ENCODE data around the gene TOLLIP.
A peak's percentile ranks its signal among the peaks of the same experiment; 100 is the strongest.
"Not testable (repeated sequence)": the region's sequence is repeated elsewhere in the genome, so short reads cannot be mapped to it uniquely, and the experiment has no call there.

TOLLIP gene

DNA sequence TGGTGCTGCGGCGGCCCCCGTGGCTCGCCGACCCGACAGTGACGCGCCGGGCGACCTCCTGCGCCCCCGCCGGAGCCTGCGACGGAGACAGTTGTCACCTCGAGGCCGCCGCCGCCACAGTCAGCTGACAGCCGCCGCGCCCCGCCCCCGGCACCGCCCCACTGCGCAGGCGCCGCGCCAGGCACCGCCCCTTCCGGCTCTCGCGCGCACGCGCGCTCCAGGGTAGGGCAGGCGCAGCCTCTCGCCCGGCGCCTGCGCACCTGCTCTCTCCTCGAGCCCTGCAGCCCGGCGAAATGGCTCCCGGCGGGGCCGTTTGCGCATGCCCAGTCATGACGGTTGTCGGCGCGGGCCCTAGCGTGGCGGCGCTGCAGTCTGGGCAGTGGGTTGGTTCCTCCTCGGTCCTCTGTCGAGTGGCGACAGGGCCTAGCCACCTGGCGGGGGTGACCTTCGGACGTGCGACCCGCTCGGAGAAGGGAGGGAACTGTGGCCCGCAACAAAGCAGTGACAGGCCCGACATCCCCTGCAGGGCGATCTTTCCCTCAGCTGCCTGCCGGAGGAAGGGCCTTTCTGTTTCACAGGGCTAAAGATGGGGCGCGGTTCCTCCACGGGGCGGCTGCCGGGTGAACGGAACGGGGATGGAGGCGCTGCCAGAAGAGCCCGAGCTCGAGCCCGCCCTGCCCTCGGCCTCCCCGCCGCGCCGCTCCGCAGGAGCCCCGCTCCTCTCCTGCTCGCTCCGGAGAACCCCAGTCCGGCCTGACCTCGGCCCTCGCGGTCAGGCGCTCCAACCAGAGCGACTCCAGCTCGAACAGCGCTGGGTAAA, at the start of gene TOLLIP:
Gene TOLLIP (minus strand): TSS at position 135 of the 820 bp plus-strand sequence. CDS start 134 bp downstream, at position 1.
- Histone ChIP-seq H3K4me1 (ENCODE audit: control insufficient read depth, insufficient read depth, low read length) (peaks cover 7% of the 10 kb centered on the region), H3K4me3 (ENCODE audit: low read depth, low read length) (peak within 1 kb of the TSS; percentile 76)

GRCh38 chr11:1358931-1359330, 49.5 kb upstream of the TOLLIP start:
- not testable (repeated sequence) for H3K36me3 ChIP-seq (ENCODE audit: control insufficient read depth, insufficient read depth, low read length); H3K4me1 ChIP-seq (ENCODE audit: control insufficient read depth, insufficient read depth, low read length); H3K27me3 ChIP-seq (ENCODE audit: control insufficient read depth, insufficient read depth, low read length); H3K4me3 ChIP-seq (ENCODE audit: low read depth, low read length); H3K9ac ChIP-seq (ENCODE audit: low read depth, low read length); H3K9me3 ChIP-seq (ENCODE audit: control insufficient read depth, insufficient read depth, low read length)

More for the DNA sequence above, at the start of gene TOLLIP:
- no peaks in the 10 kb centered on the region for H3K36me3 ChIP-seq (ENCODE audit: control insufficient read depth, insufficient read depth, low read length)
- peaks cover 4% of the 10 kb centered on the region for H3K27me3 ChIP-seq (ENCODE audit: control insufficient read depth, insufficient read depth, low read length)
- H3K9me3 ChIP-seq (ENCODE audit: control insufficient read depth, insufficient read depth, low read length) = no peaks in the 10 kb centered on the region
- H3K9ac ChIP-seq (ENCODE audit: low read depth, low read length) = peak within 1 kb of the TSS; percentile 79

DNA sequence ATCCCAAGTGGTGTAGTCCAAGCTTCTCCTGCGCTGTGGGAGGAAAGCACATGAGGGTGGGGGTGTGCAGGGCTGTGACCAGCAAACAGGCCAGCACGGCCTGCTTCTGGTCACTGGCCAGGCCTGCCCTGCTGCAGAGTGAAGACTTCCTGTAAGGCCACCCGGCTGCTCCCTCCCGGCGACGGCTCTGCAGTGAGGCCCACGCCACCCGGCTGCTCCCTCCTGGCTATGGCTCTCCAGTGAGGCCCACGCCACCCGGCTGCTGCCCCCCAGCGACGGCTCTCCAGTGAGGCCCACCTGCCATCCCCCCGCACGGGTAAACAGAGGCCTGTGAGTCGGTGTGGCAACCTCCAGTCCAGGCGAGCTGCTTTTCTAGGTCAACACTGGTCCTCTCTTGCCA, 48.9 kb upstream of the TOLLIP start:
- Histone ChIP-seq H3K9me3 (ENCODE audit: control insufficient read depth, insufficient read depth, low read length) (no peaks in the 10 kb centered on the region), H3K4me1 (ENCODE audit: control insufficient read depth, insufficient read depth, low read length) (no peaks in the 10 kb centered on the region), H3K36me3 (ENCODE audit: control insufficient read depth, insufficient read depth, low read length) (no peaks in the 10 kb centered on the region), H3K27me3 (ENCODE audit: control insufficient read depth, insufficient read depth, low read length) (no peaks in the 10 kb centered on the region), H3K4me3 (ENCODE audit: low read depth, low read length) (no peak overlapping the region), H3K9ac (ENCODE audit: low read depth, low read length) (no peak overlapping the region)

DNA sequence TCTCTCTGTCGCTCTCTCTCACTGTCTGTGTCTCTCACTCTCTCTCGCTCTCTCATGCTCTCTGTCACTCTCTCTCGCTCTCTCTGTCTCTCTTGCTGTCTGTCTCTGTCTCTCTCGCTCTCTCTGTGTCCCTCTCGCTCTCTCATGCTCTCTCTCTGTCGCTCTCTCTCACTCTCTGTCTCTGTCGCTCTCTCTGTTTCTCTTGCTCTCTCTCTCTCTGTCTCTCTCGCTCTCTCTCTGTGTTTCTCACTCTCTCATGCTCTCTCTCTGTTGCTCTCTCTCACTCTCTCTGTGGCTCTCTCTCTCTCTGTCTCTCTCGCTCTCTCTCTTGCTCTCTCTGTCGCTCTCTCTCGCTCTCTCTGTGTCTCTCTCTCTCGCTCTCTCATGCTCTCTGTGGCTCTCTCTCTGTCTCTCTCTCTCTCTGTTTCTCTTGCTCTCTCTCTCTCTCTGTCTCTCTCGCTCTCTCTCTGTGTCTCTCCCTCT, 47.1 kb upstream of the TOLLIP start:
- no peaks in the 10 kb centered on the region for H3K36me3 ChIP-seq (ENCODE audit: control insufficient read depth, insufficient read depth, low read length)
- H3K9ac ChIP-seq (ENCODE audit: low read depth, low read length) = no peak overlapping the region
- H3K27me3 ChIP-seq (ENCODE audit: control insufficient read depth, insufficient read depth, low read length) = no peaks in the 10 kb centered on the region
- H3K9me3 ChIP-seq (ENCODE audit: control insufficient read depth, insufficient read depth, low read length) = no peaks in the 10 kb centered on the region
- no peak overlapping the region for H3K4me3 ChIP-seq (ENCODE audit: low read depth, low read length)
- no peaks in the 10 kb centered on the region for H3K4me1 ChIP-seq (ENCODE audit: control insufficient read depth, insufficient read depth, low read length)

GRCh38 chr11:1356007-1356435, 46.6 kb upstream of the TOLLIP start:
- Histone ChIP-seq H3K9me3 (ENCODE audit: control insufficient read depth, insufficient read depth, low read length) (no peaks in the 10 kb centered on the region), H3K27me3 (ENCODE audit: control insufficient read depth, insufficient read depth, low read length) (no peaks in the 10 kb centered on the region)

DNA sequence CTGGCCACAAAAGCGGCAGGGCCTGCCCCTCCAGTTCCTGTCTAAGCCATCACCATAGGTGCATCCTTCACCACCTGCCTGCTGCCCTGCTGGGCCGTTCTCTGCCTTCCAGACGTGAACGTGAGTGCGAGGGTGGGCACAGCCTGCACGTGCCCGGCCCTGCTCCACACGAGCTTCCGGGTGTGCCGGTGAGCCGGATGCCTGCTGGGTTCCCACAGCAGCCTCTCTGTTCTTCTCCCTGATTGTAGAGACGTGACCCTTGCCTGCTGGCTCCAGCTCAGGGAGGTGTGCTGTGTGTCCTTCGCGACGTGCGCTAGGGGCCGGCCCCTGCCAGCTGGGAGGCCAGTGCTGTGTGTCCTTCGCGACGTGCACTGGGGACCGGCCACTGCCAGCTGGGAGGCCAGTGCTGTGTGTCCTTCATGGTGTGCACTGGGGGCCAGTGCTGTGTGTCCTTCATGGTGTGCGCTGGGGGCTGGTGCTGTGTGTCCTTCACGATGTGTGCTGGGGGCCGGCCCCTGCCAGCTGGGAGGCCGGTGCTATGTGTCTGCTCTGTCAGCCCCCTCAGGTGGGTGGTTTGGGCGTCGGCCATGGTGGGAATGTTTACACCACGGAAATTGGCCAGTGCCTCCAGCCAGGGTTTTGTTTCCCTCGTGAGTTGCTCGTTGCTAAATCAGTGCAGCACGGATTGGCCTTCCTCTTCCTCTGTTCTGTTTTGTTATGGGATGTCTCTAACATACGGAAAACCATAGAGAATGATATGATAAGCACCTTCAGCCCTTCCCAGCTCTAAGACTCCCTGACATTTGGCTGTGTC, 44.9 kb upstream of the TOLLIP start:
- H3K36me3 ChIP-seq (ENCODE audit: control insufficient read depth, insufficient read depth, low read length) = no peaks in the 10 kb centered on the region
- H3K9me3 ChIP-seq (ENCODE audit: control insufficient read depth, insufficient read depth, low read length) = no peaks in the 10 kb centered on the region
- H3K4me3 ChIP-seq (ENCODE audit: low read depth, low read length) = no peak overlapping the region
- no peaks in the 10 kb centered on the region for H3K27me3 ChIP-seq (ENCODE audit: control insufficient read depth, insufficient read depth, low read length)
- no peak overlapping the region for H3K9ac ChIP-seq (ENCODE audit: low read depth, low read length)
- no peaks in the 10 kb centered on the region for H3K4me1 ChIP-seq (ENCODE audit: control insufficient read depth, insufficient read depth, low read length)

More at GRCh38 chr11:1356007-1356435, 46.6 kb upstream of the TOLLIP start:
- Histone ChIP-seq H3K36me3 (ENCODE audit: control insufficient read depth, insufficient read depth, low read length) (no peaks in the 10 kb centered on the region), H3K9ac (ENCODE audit: low read depth, low read length) (no peak overlapping the region), H3K4me1 (ENCODE audit: control insufficient read depth, insufficient read depth, low read length) (no peaks in the 10 kb centered on the region), H3K4me3 (ENCODE audit: low read depth, low read length) (no peak overlapping the region)

- Histone ChIP-seq H3K4me1 (ENCODE audit: control insufficient read depth, insufficient read depth, low read length) (no peaks in the 10 kb centered on the region), H3K36me3 (ENCODE audit: control insufficient read depth, insufficient read depth, low read length) (no peaks in the 10 kb centered on the region)
Observed at GRCh38 chr11:1353383-1354124, 44.1 kb upstream of the TOLLIP start.

DNA sequence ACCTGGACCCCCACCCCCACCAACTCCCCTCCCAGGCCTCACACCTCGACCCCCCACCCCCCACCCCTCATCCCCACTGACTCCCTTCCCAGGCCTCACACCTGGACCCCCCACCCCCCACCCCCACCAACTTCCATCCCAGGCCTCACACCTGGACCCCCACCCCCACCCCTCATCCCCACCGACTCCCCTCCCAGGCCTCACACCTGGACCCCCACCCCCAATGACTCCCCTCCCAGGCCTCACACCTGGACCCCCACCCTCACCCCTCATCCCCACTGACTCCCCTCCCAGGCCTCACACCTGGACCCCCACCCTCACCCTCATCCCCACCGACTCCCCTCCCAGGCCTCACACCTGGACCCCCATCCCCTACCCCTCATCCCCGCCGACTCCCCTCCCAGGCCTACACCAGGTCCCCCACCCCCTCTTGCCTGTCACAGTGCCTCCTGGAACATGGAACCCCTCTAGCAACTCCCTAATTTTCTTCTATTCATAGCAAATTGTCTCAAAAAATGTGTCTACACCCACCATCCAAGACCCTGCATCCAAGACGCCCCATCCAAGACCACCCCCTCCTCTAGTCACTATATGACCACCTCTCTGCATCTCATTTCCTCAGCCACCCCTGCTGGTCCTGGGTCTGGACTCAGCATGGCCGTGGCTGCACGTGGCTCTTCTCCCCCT, 43.4 kb upstream of the TOLLIP start:
- Histone ChIP-seq H3K9me3 (ENCODE audit: control insufficient read depth, insufficient read depth, low read length) (no peaks in the 10 kb centered on the region), H3K36me3 (ENCODE audit: control insufficient read depth, insufficient read depth, low read length) (no peaks in the 10 kb centered on the region), H3K9ac (ENCODE audit: low read depth, low read length) (no peak overlapping the region), H3K4me3 (ENCODE audit: low read depth, low read length) (no peak overlapping the region), H3K4me1 (ENCODE audit: control insufficient read depth, insufficient read depth, low read length) (no peaks in the 10 kb centered on the region), H3K27me3 (ENCODE audit: control insufficient read depth, insufficient read depth, low read length) (no peaks in the 10 kb centered on the region)

More at GRCh38 chr11:1353383-1354124, 44.1 kb upstream of the TOLLIP start:
- no peaks in the 10 kb centered on the region for H3K27me3 ChIP-seq (ENCODE audit: control insufficient read depth, insufficient read depth, low read length)
- no peaks in the 10 kb centered on the region for H3K9me3 ChIP-seq (ENCODE audit: control insufficient read depth, insufficient read depth, low read length)
- H3K4me3 ChIP-seq (ENCODE audit: low read depth, low read length) = no peak overlapping the region
- H3K9ac ChIP-seq (ENCODE audit: low read depth, low read length) = no peak overlapping the region

DNA sequence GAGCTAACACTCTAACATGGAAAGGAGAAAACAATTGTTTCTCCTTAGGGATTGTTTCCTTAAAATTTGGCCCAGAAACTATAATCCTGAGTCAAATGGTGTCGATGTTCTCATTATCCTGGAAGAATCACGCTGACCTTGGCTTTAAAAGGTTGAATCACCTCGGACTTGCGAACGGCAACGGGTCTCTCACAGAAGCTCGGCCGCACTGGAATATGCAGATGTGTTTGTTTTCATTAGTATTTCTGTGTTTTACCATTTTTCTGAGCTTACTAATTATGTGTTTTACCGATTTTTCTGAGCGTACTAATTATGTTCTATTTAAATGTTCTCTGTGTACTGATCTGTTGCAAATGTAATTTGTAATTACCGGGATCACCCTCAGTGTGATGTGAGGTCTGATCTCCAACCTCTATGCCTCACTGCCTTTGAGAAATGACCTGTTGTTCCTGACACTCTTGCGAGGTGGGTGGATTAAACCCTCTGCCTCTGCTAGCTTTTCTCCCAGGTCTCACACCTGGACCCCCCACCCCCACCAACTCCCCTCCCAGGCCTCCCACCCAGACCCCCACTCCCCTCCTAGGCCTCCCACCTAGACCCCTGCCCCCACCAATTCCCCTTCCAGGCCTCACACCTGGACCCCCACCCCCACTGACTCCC, 42.0 kb upstream of the TOLLIP start:
- H3K9ac ChIP-seq (ENCODE audit: low read depth, low read length) = no peak overlapping the region
- no peaks in the 10 kb centered on the region for H3K27me3 ChIP-seq (ENCODE audit: control insufficient read depth, insufficient read depth, low read length)
- H3K36me3 ChIP-seq (ENCODE audit: control insufficient read depth, insufficient read depth, low read length) = no peaks in the 10 kb centered on the region
- no peaks in the 10 kb centered on the region for H3K4me1 ChIP-seq (ENCODE audit: control insufficient read depth, insufficient read depth, low read length)
- H3K9me3 ChIP-seq (ENCODE audit: control insufficient read depth, insufficient read depth, low read length) = no peaks in the 10 kb centered on the region
- no peak overlapping the region for H3K4me3 ChIP-seq (ENCODE audit: low read depth, low read length)

GRCh38 chr11:1350086-1350725, 40.8 kb upstream of the TOLLIP start:
- Histone ChIP-seq H3K4me3 (ENCODE audit: low read depth, low read length) (no peak overlapping the region), H3K36me3 (ENCODE audit: control insufficient read depth, insufficient read depth, low read length) (no peaks in the 10 kb centered on the region), H3K9ac (ENCODE audit: low read depth, low read length) (no peak overlapping the region), H3K27me3 (ENCODE audit: control insufficient read depth, insufficient read depth, low read length) (no peaks in the 10 kb centered on the region), H3K9me3 (ENCODE audit: control insufficient read depth, insufficient read depth, low read length) (no peaks in the 10 kb centered on the region), H3K4me1 (ENCODE audit: control insufficient read depth, insufficient read depth, low read length) (no peaks in the 10 kb centered on the region)

Data from iPS-15b (cell line).